K562 (cell line): ENCODE results near the gene SIGLEC7. TPM values are rescaled to one million over a fixed set of nuclear protein-coding genes. Genes with fewer than 3 reads are reported as not detected.
A peak's percentile ranks its signal among the peaks of the same experiment; 100 is the strongest.

Experiments
- ATF6 ChIP-seq: sonication (generic); formaldehyde crosslinking; IDR thresholded peaks from 2 replicates; pipeline ENCODE4 v1.4.0; 2020; ENCODE audit warnings: mild to moderate bottlenecking, missing genetic modification reagents
- KDM5B ChIP-seq: fragments of 200-600 bp; sonication (generic); IDR thresholded peaks from 2 replicates; pipeline ENCODE4 v1.6.1; 2012; ENCODE audit warnings: low read depth, mild to moderate bottlenecking, moderate library complexity, low read length, control low read depth, inconsistent platforms; ENCODE audit not compliant: insufficient replicate concordance
- RAD51 ChIP-seq: fragments of 450-650 bp; IDR thresholded peaks from 2 replicates; pipeline ENCODE4 v1.7.1; 2016; ENCODE audit warnings: low read depth, mild to moderate bottlenecking, borderline replicate concordance
- TCFL5 ChIP-seq: fragments of 250-450 bp; sonication (Bioruptor Pico); conservative IDR thresholded peaks from 2 replicates; pipeline ENCODE4 v1.6.1; 2021; ENCODE audit warnings: mild to moderate bottlenecking, moderate library complexity, matching md5 sums
- VEZF1 ChIP-seq: fragments of 200-800 bp; sonication (Bioruptor generic); IDR thresholded peaks from 2 replicates; pipeline ENCODE4 v1.6.1; 2017; ENCODE audit warnings: missing genetic modification characterization, missing compliant biosample characterization
- ZBTB7A ChIP-seq: IDR thresholded peaks from 2 replicates; pipeline ENCODE4 v1.6.1; 2011; ENCODE audit warnings: low read depth, mild to moderate bottlenecking, low read length, moderate library complexity, borderline replicate concordance; ENCODE audit not compliant: control insufficient read depth
- ZFP91 ChIP-seq: sonication (generic); formaldehyde crosslinking; IDR thresholded peaks from 2 replicates; pipeline ENCODE4 v1.8.0; 2022; ENCODE audit warnings: mild to moderate bottlenecking, missing genetic modification reagents
- ZNF318 ChIP-seq, 2 experiments: fragments of 450-650 bp; IDR thresholded peaks; 2 replicates each; pipeline ENCODE4 v1.6.1; 2016; ENCODE audit warnings: mild to moderate bottlenecking in 2 of 2, borderline replicate concordance in 1 of 2, low read depth in 1 of 2, moderate library complexity in 1 of 2
- ZNF449 ChIP-seq: fragments of 250-450 bp; sonication (Bioruptor Pico); IDR thresholded peaks from 2 replicates; pipeline ENCODE4 v1.8.0; 2022; ENCODE audit warnings: moderate library complexity, mild to moderate bottlenecking, inconsistent platforms
- ZNF584 ChIP-seq: fragments of 200-800 bp; sonication (Bioruptor generic); IDR thresholded peaks from 2 replicates; pipeline ENCODE4 v1.6.1; 2016; ENCODE audit warnings: low read depth, mild to moderate bottlenecking, missing genetic modification characterization, missing compliant biosample characterization
- polyA plus RNA-seq, 8 experiments: library from polyadenylated mRNA; depleted of rRNA in 4 of 8; stranded (reverse) in 5 of 8; unstranded in 3 of 8; fragments of >200 nt; fragmentation: Nextera tagmentation in 2 of 8; fragmentation: Illumina TruSeq in 1 of 8; extraction: Ambion mirVana in 2 of 8; extraction: Trizol in 1 of 8; gene quantifications; 2 replicates each; pipeline versions ENCODE4 v1.2.1 to v1.2.3, GENCODE V29; 2011 to 2014; ENCODE audit warnings: inconsistent platforms in 1 of 8, missing spikeins in 1 of 8
- total RNA-seq, 7 experiments: library from RNA; depleted of rRNA in 6 of 7; stranded (reverse); fragments of >200 nt in 6 of 7; fragmentation: Illumina TruSeq in 2 of 7; extraction: Trizol in 2 of 7; gene quantifications; 2 replicates each; pipeline versions ENCODE4 v1.2.1 to v1.2.3, GENCODE V29; 2011 to 2021; ENCODE audit warnings: low replicate concordance in 1 of 7

The SIGLEC7 gene
- total and polyA plus RNA-seq, 9 of the 15 experiments (the other 6 are each of a cell fraction or from before 2014, with no cell fraction given) = 0.10 to 0.12 TPM; not detected in 7

- TF ChIP-seq ATF6 (peak; percentile 47; the same call in 1 of the 2 replicates), ZFP91 (CRISPR knock-in tag) (no peak), KDM5B (no peak), ZNF449 (CRISPR knock-in tag) (no peak), ZNF318 (IDR thresholded peaks at IDR 0.05; ENCODE audit: borderline replicate concordance in 1 of 2, low read depth in 1 of 2) (peak in 1 of 2 experiments; percentile 53; a peak in 1 of 4 replicates), ZNF584 (CRISPR knock-in tag) (no peak), RAD51 (no peak), VEZF1 (CRISPR knock-in tag) (peak; percentile 86), ZBTB7A (peak; percentile 80), TCFL5 (no peak)
Measured at GRCh38 chr19:51127755-51128154, 14.3 kb upstream of the SIGLEC7 start (continued).
